GM12801 (cell line): ENCODE data around the gene CRTC1.

ENCODE experiments used
- CTCF ChIP-seq: IDR thresholded peaks from one replicate; pipeline ENCODE4 v1.5.1; 2011; ENCODE audit warnings: control low read depth; ENCODE audit not compliant: insufficient read length; ENCODE audit errors: extremely low read depth

Gene CRTC1

GRCh38 chr19:18718015-18718526 lies 34.6 kb downstream of the CRTC1 start:
- no peak for TF ChIP-seq CTCF

- no peak for TF ChIP-seq CTCF
These were observed 35.5 kb downstream of the CRTC1 start for GRCh38 chr19:18718846-18719458.

GRCh38 chr19:18719541-18719940 lies 36.1 kb downstream of the CRTC1 start:
- no peak for TF ChIP-seq CTCF

- no peak for TF ChIP-seq CTCF
These were observed 40.4 kb downstream of the CRTC1 start for GRCh38 chr19:18723871-18724377.

- no peak for TF ChIP-seq CTCF
These were observed 42.6 kb downstream of the CRTC1 start for GRCh38 chr19:18725841-18726770.

GRCh38 chr19:18726846-18727245 lies 43.4 kb downstream of the CRTC1 start:
- no peak for TF ChIP-seq CTCF

- TF ChIP-seq CTCF, result no peak
These were observed 46.6 kb downstream of the CRTC1 start for GRCh38 chr19:18729933-18730530.
